ENCODE measurements around the gene ROR2. TPM values are rescaled to one million over a fixed set of nuclear protein-coding genes. Genes with fewer than 3 reads are reported as not detected.
"Not testable (repeated sequence)": the region's sequence is repeated elsewhere in the genome, so short reads cannot be mapped to it uniquely, and the experiment has no call there.

The ROR2 gene
- total RNA-seq, 1 donor from 2014 or later: 0.18 TPM

DNA sequence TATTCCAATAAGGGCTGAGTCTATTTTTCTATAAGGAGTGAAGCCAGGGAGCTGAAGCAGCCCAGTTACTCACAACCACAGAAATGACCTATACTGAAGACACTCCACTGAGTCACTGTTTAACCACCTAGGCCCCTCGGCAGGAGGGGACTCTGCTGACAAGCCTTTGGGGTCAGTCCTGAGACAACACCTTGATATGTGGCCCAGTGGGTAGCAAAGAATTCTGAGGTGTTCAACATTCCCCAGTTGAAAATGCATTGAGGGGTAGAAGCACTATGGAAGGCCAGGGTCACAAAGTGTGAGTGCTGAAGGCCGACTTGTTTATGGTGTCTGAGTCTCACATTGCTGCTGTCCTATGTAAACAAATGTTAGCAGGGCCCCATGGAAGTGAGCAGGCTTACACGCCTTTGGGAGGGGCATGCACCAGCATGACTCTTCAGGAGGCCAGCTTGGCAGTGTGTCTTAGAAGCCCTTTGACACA lies 413.8 kb downstream of the ROR2 start:
- intact Hi-C loops (cut with micrococcal nuclease): no loop called here

GRCh38 chr9:91534374-91534773 lies 415.7 kb downstream of the ROR2 start:
- intact Hi-C loops (cut with micrococcal nuclease): no loop called here

- intact Hi-C loops (cut with micrococcal nuclease): no loop called here
These were observed 416.6 kb downstream of the ROR2 start for GRCh38 chr9:91533382-91533781.

DNA sequence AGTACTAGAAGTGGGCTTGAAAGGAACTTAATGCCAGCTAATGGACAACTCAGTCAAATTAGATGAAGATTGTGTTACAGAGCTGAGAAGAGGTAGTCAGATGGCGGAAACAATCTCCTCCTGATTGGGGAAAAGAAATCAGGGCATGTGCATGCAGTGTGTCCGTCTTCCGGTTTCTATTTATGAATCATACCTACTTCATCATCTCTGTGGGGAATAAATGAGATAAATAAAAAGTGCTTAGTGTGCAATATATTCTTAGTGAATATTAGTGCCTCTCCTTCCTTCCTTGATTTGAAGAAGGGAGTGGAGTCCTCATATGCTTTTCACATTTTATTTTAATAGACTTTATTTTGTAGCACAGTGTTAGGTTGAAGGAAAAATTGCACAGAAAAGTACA lies 417.7 kb downstream of the ROR2 start:
- intact Hi-C loops (cut with micrococcal nuclease): no loop called here

DNA sequence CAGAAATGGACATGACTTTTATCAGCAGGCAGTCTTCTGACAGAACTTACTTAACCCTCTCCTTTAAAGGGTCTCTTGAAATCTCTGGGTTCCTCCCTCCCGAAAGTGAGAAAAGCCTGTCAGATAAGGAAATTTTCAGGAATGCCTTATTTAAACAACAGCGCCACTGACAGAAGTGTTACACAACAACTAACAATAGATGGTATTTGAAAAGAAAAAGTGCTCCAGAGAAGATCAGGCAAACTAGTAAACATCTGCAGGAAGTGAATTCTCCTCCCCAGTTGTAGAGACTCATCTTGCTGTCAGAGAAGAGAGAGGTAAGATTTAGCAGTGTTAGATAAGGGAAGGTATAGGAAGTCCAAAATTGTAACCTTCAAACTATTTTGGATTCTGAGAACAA lies 419.2 kb downstream of the ROR2 start:
- intact Hi-C loops (cut with micrococcal nuclease): no loop called here

DNA sequence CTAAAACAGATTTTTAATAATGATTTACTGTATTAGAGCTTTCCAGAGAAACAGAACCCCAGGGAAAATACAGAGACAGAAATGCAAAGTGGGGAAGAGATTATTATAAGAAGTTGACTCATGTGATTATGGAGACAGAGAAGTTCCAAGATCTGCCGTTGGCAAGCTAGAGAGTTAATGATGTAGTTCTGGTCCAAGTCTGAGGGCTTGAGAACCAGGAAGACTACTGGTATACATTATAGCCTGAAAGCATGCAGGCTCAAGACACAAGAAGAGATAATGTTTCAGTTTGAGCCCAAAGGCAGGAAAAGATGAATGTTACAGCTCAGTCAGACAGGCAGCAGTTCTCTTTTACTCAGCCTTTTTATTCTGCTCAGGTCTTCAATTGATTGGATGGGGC lies 427.5 kb downstream of the ROR2 start:
- intact Hi-C loops (cut with micrococcal nuclease): no loop called here

- intact Hi-C loops (cut with micrococcal nuclease): no loop called here
These were observed 430.3 kb downstream of the ROR2 start for GRCh38 chr9:91519520-91520277.

GRCh38 chr9:91518462-91518861 lies 431.6 kb downstream of the ROR2 start:
- intact Hi-C loops (cut with micrococcal nuclease): no loop called here

DNA sequence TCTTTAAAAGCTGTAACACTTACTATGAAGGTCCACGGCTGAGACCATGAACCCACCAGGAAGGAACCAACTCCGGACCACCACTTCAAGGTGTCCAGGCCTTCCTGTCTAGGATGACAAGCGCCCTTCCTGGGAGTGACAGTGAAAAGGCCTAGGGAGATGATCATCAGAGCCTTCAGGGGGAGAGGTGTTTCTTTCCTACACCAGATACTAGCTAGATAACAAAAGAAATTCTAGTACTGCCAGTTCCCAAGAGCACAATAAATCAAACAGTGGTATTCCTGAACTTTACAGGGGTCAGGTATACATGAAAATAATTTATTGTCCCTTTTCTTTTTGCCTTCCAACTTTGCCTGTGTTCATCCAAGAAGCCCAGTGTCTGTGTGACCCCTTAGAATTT lies 432.2 kb downstream of the ROR2 start:
- intact Hi-C loops (cut with micrococcal nuclease): no loop called here

DNA sequence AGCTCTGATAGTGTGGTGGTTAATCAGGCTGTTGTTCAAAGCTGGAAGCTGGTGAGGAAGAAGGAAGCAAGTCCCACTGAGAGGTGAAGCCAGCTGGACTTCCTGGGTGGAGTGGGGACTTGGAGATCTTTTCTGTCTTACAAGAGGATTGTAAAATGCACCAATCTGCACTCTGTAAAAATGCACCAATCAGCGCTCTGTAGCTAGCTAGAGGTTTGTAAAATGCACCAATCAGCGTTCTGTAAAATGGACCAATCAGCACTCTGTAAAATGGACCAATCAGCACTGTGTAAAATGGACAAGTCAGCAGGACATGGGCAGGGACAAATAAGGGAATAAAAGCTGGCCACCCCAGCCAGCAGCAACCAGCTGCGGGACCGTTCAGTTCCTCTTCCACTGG lies 432.7 kb downstream of the ROR2 start:
- intact Hi-C loops (cut with micrococcal nuclease): not testable (repeated sequence)

- intact Hi-C loops (cut with micrococcal nuclease): no loop called here
These were observed 433.3 kb downstream of the ROR2 start for GRCh38 chr9:91516777-91517176.

DNA sequence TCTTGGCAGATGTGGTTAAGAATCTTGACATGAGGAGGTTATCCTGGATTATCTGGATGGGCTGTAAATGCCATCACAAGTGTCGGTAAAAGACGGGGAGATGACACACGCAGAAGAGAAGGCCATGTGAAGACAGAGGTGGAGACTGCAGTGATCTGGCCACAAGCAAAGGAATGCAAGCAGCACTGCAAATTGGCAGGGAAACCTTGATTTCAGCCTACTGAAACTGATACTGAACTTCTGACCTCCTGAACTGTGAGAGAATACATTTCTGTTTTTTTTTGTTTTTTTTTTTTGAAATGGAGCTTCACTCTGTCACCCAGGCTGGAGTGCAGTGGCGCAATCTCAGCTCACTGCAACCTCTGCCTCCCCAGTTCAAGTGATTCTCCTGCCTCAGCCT lies 433.9 kb downstream of the ROR2 start:
- intact Hi-C loops (cut with micrococcal nuclease): no loop called here

DNA sequence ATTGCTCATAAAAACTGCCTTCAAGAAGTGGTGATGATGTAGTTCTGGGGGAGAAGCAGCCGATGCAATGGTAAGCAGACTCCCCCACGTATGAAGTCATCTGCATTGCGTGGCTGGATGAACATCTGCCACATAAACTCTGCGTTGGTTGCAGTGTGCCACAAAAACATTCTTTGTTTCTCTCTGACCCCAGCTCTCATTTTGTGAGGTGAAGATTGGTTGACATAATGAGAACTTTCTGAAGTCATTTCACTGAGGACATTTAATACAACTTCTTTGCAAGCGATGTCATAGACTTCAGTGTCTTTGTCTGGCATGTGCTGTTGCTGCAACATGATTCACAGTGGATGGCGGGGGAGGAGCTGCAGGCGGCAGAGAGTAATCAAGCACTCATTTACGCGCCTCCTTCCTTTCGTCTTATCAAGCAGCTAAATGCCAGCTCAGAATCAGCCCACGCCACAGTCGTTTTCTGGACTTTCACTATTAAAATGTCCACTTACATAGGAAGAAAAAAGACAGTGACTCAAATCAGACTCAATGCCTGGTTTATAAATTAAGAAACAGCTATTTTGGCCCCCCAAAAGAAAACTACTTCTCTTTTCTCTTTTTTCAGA lies 434.8 kb downstream of the ROR2 start:
- intact Hi-C loops (cut with micrococcal nuclease): no loop called here

Other genes with a start within 250 kb of the ROR2 start
- 64.6 and 68.8 TPM in 2 replicates for gene SPTLC1, start 165.2 kb upstream of the ROR2 start, total RNA-seq

All from T-helper 2 cell treated with Interferon-gamma antibody and Interleukin-4, amounts not matched to agents 100 ng/mL and 5 ng/mL, for 36 hours (primary cell).